Spleen (tissue), 11 donors: ENCODE results near the gene CHCHD6. TPM values are rescaled to one million over a fixed set of nuclear protein-coding genes. Genes with fewer than 3 reads are reported as not detected.
A peak's percentile ranks its signal among the peaks of the same experiment; 100 is the strongest.

Experiments used
- DNase-seq: peaks from one replicate; pipeline ENCODE4 v3.0.0-alpha.2; 2020
- H3K27ac ChIP-seq, 8 donors: fragments of 200-600 bp; sonication (generic) in 7 of 8; 1 replicate in 4 of 8; 2 replicates in 4 of 8; pipeline versions ENCODE4 v1.5.0 to v1.8.0; 2016 to 2021; ENCODE audit warnings: inconsistent platforms in 4 of 8, mild to moderate bottlenecking in 4 of 8, moderate library complexity in 1 of 8
- H3K27me3 ChIP-seq, 7 donors: fragments of 200-600 bp; sonication (generic) in 6 of 7; replicated peaks in 1 of 7; 1 replicate in 4 of 7; 2 replicates in 3 of 7; pipeline versions ENCODE4 v1.5.0 to v1.8.0; 2016 to 2021; ENCODE audit warnings: inconsistent platforms in 3 of 7, mild to moderate bottlenecking in 1 of 7
- H3K36me3 ChIP-seq, 6 donors: fragments of 200-600 bp; sonication (generic) in 5 of 6; 1 replicate in 4 of 6; 2 replicates in 2 of 6; pipeline versions ENCODE4 v1.5.0 to v1.8.0; 2016 to 2021; ENCODE audit warnings: inconsistent platforms in 2 of 6
- H3K4me1 ChIP-seq, 6 donors: fragments of 200-600 bp; sonication (generic) in 5 of 6; 1 replicate in 3 of 6; 2 replicates in 3 of 6; pipeline versions ENCODE4 v1.5.0 to v1.8.0; 2016 to 2021; ENCODE audit warnings: inconsistent platforms in 3 of 6
- H3K4me3 ChIP-seq, 8 donors: fragments of 200-600 bp; sonication (generic) in 7 of 8; 1 replicate in 4 of 8; 2 replicates in 4 of 8; pipeline versions ENCODE4 v1.5.0 to v1.8.0; 2016 to 2021; ENCODE audit warnings: inconsistent platforms in 4 of 8, mild to moderate bottlenecking in 4 of 8, moderate library complexity in 2 of 8
- H3K9me3 ChIP-seq, 8 donors: fragments of 200-600 bp; sonication (generic) in 7 of 8; 1 replicate in 4 of 8; 2 replicates in 4 of 8; pipeline versions ENCODE4 v1.5.0 to v1.8.0; 2016 to 2021; ENCODE audit warnings: inconsistent platforms in 4 of 8
- CTCF ChIP-seq, 11 experiments: fragments of 200-600 bp in 7 of 11; fragments of 450-650 bp in 4 of 11; sonication (generic) in 4 of 11; IDR thresholded peaks in 8 of 11; conservative IDR thresholded peaks in 3 of 11; 1 replicate in 7 of 11; 2 replicates in 4 of 11; pipeline versions ENCODE4 v1.4.0 to v1.8.0; 2016 to 2021; ENCODE audit warnings: antibody characterized with exemption in 11 of 11, inconsistent platforms in 4 of 11, mild to moderate bottlenecking in 1 of 11
- POLR2A ChIP-seq, 3 donors: fragments of 450-650 bp; IDR thresholded peaks; one replicate each; pipeline ENCODE4 v1.5.1; 2017; ENCODE audit warnings: antibody characterized with exemption in 3 of 3, mild to moderate bottlenecking in 1 of 3
- POLR2AphosphoS5 ChIP-seq, 3 donors: sonication (generic); formaldehyde crosslinking; IDR thresholded peaks; one replicate each; pipeline ENCODE4 v1.5.1; 2017; ENCODE audit warnings: antibody characterized with exemption in 3 of 3
- WGBS, 5 donors: extraction: QIAGEN DNeasy Blood & Tissue Kit in 3 of 5; methylation state at CpG; one replicate each; pipeline versions ENCODE4 v1.1.5 to v1.1.7; 2013 to 2018; 5-methylcytosine and 5-hydroxymethylcytosine counted together
- intact Hi-C: fragments of 100-400 bp; cut with DNase I; formaldehyde crosslinking; loops from one replicate; pipeline ENCODE4 v1.15.0; 2023; ENCODE audit warnings: low total_unique reads
- polyA plus RNA-seq, 3 donors: library from polyadenylated mRNA; stranded (reverse); fragments of 200-250 nt; gene quantifications; one replicate each; pipeline ENCODE4 v1.2.1, GENCODE V29; 2013
- total RNA-seq, 7 donors: library from RNA; depleted of rRNA in 3 of 7; stranded (reverse); fragments of >200 nt in 3 of 7; fragmentation: NEBNext Ultra II Directional in 4 of 7; extraction: Animal tissue kit (Norgen Biotek cat#: 25700) in 4 of 7; gene quantifications; one replicate each; pipeline versions ENCODE4 v1.1.0 to v1.2.1, GENCODE V29; 2016 to 2021
- donor health status: healthy with polysubstance abuse.
- donor health status: DM: no; HTN: no; CAD: no; lungs with moderate emphysema.
- donor health status: DM: no; HTN: no; CAD: no.
- donor health status: Bipolar disorder and iron deficiency.
- donor health status: healthy.
- donor health status: DM: no; HTN: no; CAD: no.
- donor health status: DM: yes; HTN: yes; CAD: no.

Gene CHCHD6
- total and polyA plus RNA-seq, 10 donors, result 6.3 to 39.1 (median 11.8) TPM

GRCh38 chr3:126851382-126851781, 147.3 kb downstream of the CHCHD6 start:
- H3K4me1 ChIP-seq, result peaks cover 0 to 17% (median 0%) of the 10 kb centered on the region in 6 donors
- intact Hi-C loops, result no loop called here
- TF ChIP-seq CTCF (IDR thresholded peaks at IDR 0.05 in 8 of 11, conservative IDR thresholded peaks at IDR 0.05 in 3 of 11), result no peak
- no peak for TF ChIP-seq POLR2AphosphoS5 (IDR thresholded peaks at IDR 0.05)
- TF ChIP-seq POLR2A (IDR thresholded peaks at IDR 0.05), result no peak
- H3K4me3 ChIP-seq, result no peak overlapping the region
- WGBS, 5 donors, result 86 to 97% (median 88%) methylated on average over 6 of the region's 6 CpGs
- H3K36me3 ChIP-seq, result peaks cover 0 to 6% (median 0%) of the 10 kb centered on the region in 6 donors
- no peaks in the 10 kb centered on the region for H3K9me3 ChIP-seq
- H3K27ac ChIP-seq, result peak overlapping the region in 1 of 8 donors; percentile 8
- no peak for DNase-seq
- H3K27me3 ChIP-seq, result no peaks in the 10 kb centered on the region

GRCh38 chr3:126851934-126852333, 147.9 kb downstream of the CHCHD6 start:
- H3K9me3 ChIP-seq, result no peaks in the 10 kb centered on the region
- TF ChIP-seq CTCF (IDR thresholded peaks at IDR 0.05 in 8 of 11, conservative IDR thresholded peaks at IDR 0.05 in 3 of 11), result no peak
- TF ChIP-seq POLR2A (IDR thresholded peaks at IDR 0.05), result no peak
- TF ChIP-seq POLR2AphosphoS5 (IDR thresholded peaks at IDR 0.05), result no peak
- H3K27me3 ChIP-seq, result no peaks in the 10 kb centered on the region
- DNase-seq, result no peak
- 65 to 90% (median 81%) methylated on average over 5 to 6 of the region's 6 CpGs for WGBS, 5 donors
- H3K4me1 ChIP-seq, result peaks cover 0 to 17% (median 0%) of the 10 kb centered on the region in 6 donors
- H3K4me3 ChIP-seq, result no peak overlapping the region
- H3K27ac ChIP-seq, result no peak overlapping the region
- H3K36me3 ChIP-seq, result peaks cover 0 to 6% (median 0%) of the 10 kb centered on the region in 6 donors
- intact Hi-C loops, result no loop called here

GRCh38 chr3:126852511-126852910, 148.5 kb downstream of the CHCHD6 start:
- Histone ChIP-seq H3K9me3 (no peaks in the 10 kb centered on the region), H3K27me3 (no peaks in the 10 kb centered on the region), H3K36me3 (peaks cover 0 to 6% (median 0%) of the 10 kb centered on the region in 6 donors), H3K4me1 (peaks cover 0 to 17% (median 0%) of the 10 kb centered on the region in 6 donors), H3K4me3 (no peak overlapping the region), H3K27ac (no peak overlapping the region)
- 93 to 97% (median 94%) methylated on average over 10 of the region's 10 CpGs for WGBS, 5 donors
- TF ChIP-seq POLR2AphosphoS5 (IDR thresholded peaks at IDR 0.05), result no peak
- no peak for TF ChIP-seq CTCF (IDR thresholded peaks at IDR 0.05 in 8 of 11, conservative IDR thresholded peaks at IDR 0.05 in 3 of 11)
- TF ChIP-seq POLR2A (IDR thresholded peaks at IDR 0.05), result no peak
- no peak for DNase-seq
- intact Hi-C loops, result no loop called here

- Histone ChIP-seq H3K4me3 (no peak overlapping the region), H3K27me3 (no peaks in the 10 kb centered on the region), H3K9me3 (no peaks in the 10 kb centered on the region), H3K27ac (peak overlapping the region in 5 of 8 donors; percentile 22 to 66 (median 57)), H3K36me3 (peaks cover 0 to 6% (median 0%) of the 10 kb centered on the region in 6 donors), H3K4me1 (peaks cover 0 to 17% (median 0%) of the 10 kb centered on the region in 6 donors)
- no peak for TF ChIP-seq POLR2AphosphoS5 (IDR thresholded peaks at IDR 0.05)
- no peak for TF ChIP-seq CTCF (IDR thresholded peaks at IDR 0.05 in 8 of 11, conservative IDR thresholded peaks at IDR 0.05 in 3 of 11)
- no peak for TF ChIP-seq POLR2A (IDR thresholded peaks at IDR 0.05)
- WGBS, 5 donors, result 75 to 89% (median 81%) methylated on average over 5 of the region's 5 CpGs
- intact Hi-C loops, result no loop called here
- DNase-seq, result no peak
Measured at GRCh38 chr3:126854666-126855065, 150.6 kb downstream of the CHCHD6 start.
